Measurements from ENCODE around the gene MYRF.

The MYRF gene

GRCh38 chr11:61792310-61793082 is 40.1 kb downstream of the MYRF start, which contains the start of the genes FEN1 and TMEM258:
Gene FEN1, plus strand, starts transcription at chr11:61792911. Its CDS starts 2,451 bp downstream, at chr11:61795362.
Gene TMEM258, minus strand, starts transcription at chr11:61792599. Its CDS starts 41 bp downstream, at chr11:61792558.
- peak; percentile 93 for DNase-seq (ENCODE audit: low spot score)
- in situ Hi-C loops (cut with MboI; ENCODE audit: low pct_unique_long_range_greater_than_20kb, low sequenced_read_pairs, unreplicated experiment): no loop called here
- TF ChIP-seq CTCF (IDR thresholded peaks at IDR 0.05; ENCODE audit: extremely low read depth, insufficient read depth, missing control alignments): no peak

- DNase-seq (ENCODE audit: low spot score): no peak
- in situ Hi-C loops (cut with MboI; ENCODE audit: low pct_unique_long_range_greater_than_20kb, low sequenced_read_pairs, unreplicated experiment): no loop called here
- TF ChIP-seq CTCF (IDR thresholded peaks at IDR 0.05; ENCODE audit: extremely low read depth, insufficient read depth, missing control alignments): no peak
These were observed 40.8 kb downstream of the MYRF start for GRCh38 chr11:61793083-61793828.

GRCh38 chr11:61793829-61794204 is 41.4 kb downstream of the MYRF start:
- in situ Hi-C loops (cut with MboI; ENCODE audit: low pct_unique_long_range_greater_than_20kb, low sequenced_read_pairs, unreplicated experiment): no loop called here
- TF ChIP-seq CTCF (IDR thresholded peaks at IDR 0.05; ENCODE audit: extremely low read depth, insufficient read depth, missing control alignments): no peak
- DNase-seq (ENCODE audit: low spot score): no peak

GRCh38 chr11:61794579-61794978 is 42.1 kb downstream of the MYRF start:
- in situ Hi-C loops (cut with MboI; ENCODE audit: low pct_unique_long_range_greater_than_20kb, low sequenced_read_pairs, unreplicated experiment): no loop called here
- no peak for TF ChIP-seq CTCF (IDR thresholded peaks at IDR 0.05; ENCODE audit: extremely low read depth, insufficient read depth, missing control alignments)
- DNase-seq (ENCODE audit: low spot score): no peak

GRCh38 chr11:61795459-61795858 is 43.0 kb downstream of the MYRF start:
- DNase-seq (ENCODE audit: low spot score): no peak
- in situ Hi-C loops (cut with MboI; ENCODE audit: low pct_unique_long_range_greater_than_20kb, low sequenced_read_pairs, unreplicated experiment): no loop called here
- TF ChIP-seq CTCF (IDR thresholded peaks at IDR 0.05; ENCODE audit: extremely low read depth, insufficient read depth, missing control alignments): no peak

GRCh38 chr11:61795876-61796526 is 43.6 kb downstream of the MYRF start:
- in situ Hi-C loops (cut with MboI; ENCODE audit: low pct_unique_long_range_greater_than_20kb, low sequenced_read_pairs, unreplicated experiment): no loop called here
- no peak for DNase-seq (ENCODE audit: low spot score)
- no peak for TF ChIP-seq CTCF (IDR thresholded peaks at IDR 0.05; ENCODE audit: extremely low read depth, insufficient read depth, missing control alignments)
